ENCODE measurements around the gene C20orf202.

GRCh38 chr20:1254254-1254653, 51.0 kb downstream of the C20orf202 start:
- TF ChIP-seq CTCF (conservative IDR thresholded peaks at IDR 0.05; ENCODE audit: low read depth, low read length) = no peak
- TF ChIP-seq EZH2 (IDR thresholded peaks at IDR 0.05; ENCODE audit: low read length, unreplicated experiment) = no peak
- no peak for TF ChIP-seq EZH2phosphoT487 (IDR thresholded peaks at IDR 0.05; ENCODE audit: borderline replicate concordance, low read length)
